OCI-M2 (cell line): Measurements from ENCODE around the gene TECRL.

ENCODE experiments used
- DNase-seq: peaks from one replicate; lab custom pipeline; 2025; ENCODE audit not compliant: unreplicated experiment; lab: John Stamatoyannopoulos, UW

TECRL gene

GRCh38 chr4:64330143-64330542 is 79.1 kb downstream of the TECRL start:
- DNase-seq, result no peak

DNA sequence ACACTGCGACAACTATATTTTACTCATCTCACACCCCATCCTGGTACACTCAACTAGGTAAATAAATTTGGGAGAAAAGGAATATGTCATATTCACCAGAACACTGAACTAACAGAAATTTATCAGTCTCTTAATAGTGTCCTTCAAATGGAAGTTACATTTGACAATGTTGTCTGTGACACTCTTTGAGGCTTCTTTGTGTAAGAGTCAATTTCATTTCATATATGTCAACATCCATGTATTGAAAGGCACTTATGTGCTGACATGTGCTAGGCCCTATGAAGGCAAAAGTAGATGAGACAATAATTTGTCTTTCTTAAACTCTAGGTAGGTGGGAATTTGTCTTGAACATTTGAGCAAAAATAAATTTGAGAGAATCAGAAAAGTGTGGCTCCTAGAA is 82.0 kb downstream of the TECRL start:
- no peak for DNase-seq

- no peak for DNase-seq
Observed at GRCh38 chr4:64326507-64326906, 82.7 kb downstream of the TECRL start.

GRCh38 chr4:64306255-64306565 is 103.0 kb downstream of the TECRL start:
- no peak for DNase-seq

GRCh38 chr4:64305565-64306254 is 103.5 kb downstream of the TECRL start:
- no peak for DNase-seq

GRCh38 chr4:64272432-64272831 is 136.8 kb downstream of the TECRL start:
- no peak for DNase-seq

DNA sequence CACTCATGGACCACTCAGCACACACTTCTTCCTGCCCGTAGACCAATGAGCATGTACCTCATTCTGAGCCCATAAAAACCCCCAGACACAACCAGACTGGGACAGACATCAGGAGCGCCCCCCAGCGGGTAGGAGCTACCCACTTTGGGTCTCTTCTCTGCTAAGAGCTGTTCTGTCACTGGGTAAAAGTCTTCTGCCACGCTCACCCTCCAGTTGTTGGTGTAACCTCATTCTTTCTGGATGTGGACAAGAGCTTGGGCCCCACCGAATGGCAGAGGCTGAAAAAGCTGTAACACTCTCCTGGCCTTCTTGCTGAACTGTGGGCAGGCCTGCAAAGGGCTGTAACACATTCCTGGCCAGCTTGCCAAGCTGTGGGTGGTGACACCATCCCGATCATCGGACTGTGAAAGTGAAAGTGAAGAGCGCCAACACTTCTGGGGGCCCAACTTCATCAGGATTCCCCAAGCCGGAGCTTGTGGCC is 137.6 kb downstream of the TECRL start:
- peak; percentile 7 for DNase-seq

GRCh38 chr4:64266669-64267068 is 142.6 kb downstream of the TECRL start:
- DNase-seq, result no peak

- DNase-seq, result no peak
Observed at GRCh38 chr4:64266263-64266662, 143.0 kb downstream of the TECRL start.

DNA sequence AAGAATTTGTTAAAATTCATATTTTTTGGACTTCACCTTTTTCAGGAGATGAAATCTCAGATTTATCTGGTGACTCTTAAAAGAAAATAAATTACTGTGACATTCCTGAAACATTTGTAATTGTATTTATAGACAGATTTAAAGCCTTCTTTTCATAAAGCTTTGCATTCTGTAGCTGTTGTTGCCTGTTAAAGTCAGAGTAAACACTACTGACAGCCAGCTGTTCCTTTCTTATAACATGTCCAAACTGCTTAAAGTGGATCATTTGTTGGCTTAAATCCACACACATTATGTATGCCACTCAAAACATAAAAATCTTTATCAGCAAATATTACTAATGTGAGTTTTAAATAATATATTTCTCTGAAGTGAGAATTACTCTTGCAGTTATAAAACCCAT is 157.5 kb downstream of the TECRL start:
- DNase-seq, result no peak

- no peak for DNase-seq
Observed at GRCh38 chr4:64250488-64250887, 158.8 kb downstream of the TECRL start.

DNA sequence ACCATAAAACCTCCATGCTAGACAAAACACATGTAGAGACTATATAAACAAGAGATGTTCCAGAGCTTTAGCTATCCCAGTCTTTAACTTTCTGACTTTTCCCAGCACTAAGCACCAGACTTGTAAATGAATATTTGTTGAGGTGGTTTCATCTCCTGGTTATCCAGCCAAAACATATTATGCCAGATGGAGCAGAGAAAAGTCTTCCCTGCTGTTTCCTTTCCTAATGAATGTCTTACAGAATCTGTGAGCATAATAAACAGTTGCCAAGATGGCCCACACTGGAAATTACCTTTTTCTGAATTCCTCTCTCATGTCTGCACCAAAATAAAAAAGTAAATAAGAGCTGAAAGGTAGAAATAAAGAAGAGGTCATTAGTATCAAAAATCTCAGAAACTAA is 159.2 kb downstream of the TECRL start:
- DNase-seq, result no peak

GRCh38 chr4:64248186-64248585 is 161.1 kb downstream of the TECRL start:
- DNase-seq, result no peak

- DNase-seq, result no peak
Observed at GRCh38 chr4:64230709-64231310, 178.4 kb downstream of the TECRL start.
